GM18498 (cell line): ENCODE results near the gene CNOT9.
A peak's percentile ranks its signal among the peaks of the same experiment; 100 is the strongest.

Experiments used
- ATAC-seq: cut with Tn5 transposase; IDR thresholded peaks from one replicate; pipeline ENCODE4 v1.9.1; 2021; ENCODE audit warnings: mild to moderate bottlenecking, moderate library complexity; ENCODE audit not compliant: unreplicated experiment

Gene CNOT9

DNA sequence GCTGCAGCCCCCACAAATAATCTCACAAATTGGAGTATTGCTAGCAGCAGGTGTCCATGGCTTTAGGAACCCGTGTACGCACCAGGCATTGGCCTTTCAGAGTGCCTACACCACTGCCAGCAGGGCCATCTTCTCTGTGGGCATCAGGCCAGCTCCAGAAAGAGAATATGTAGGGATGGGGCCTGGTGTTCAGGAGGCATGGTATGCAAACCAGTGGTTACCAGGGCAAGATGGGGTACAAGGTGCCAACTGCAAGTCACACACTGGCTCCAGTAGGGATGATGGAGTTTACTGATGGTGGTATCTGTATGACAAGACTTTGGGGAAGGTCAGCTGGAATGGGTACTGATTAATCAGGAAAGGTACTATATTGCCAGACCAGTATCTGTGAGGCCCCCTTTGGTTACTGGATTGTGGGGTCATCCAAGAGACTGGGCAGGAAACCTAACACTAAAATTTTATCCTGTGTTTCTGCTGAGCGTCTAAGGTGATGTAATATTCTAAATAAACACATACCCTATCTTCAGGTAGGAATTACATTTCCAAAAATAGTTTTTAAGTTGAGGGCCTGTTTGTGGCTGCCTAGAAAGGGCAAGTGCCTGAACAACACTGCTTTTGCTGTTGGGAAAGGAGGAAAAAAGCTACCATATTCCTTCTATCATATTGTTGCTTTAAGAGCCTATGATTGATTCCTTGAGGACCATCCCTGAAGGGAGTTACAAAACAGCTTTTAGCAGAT lies 9.0 kb downstream of the CNOT9 start:
- ATAC-seq: no peak

DNA sequence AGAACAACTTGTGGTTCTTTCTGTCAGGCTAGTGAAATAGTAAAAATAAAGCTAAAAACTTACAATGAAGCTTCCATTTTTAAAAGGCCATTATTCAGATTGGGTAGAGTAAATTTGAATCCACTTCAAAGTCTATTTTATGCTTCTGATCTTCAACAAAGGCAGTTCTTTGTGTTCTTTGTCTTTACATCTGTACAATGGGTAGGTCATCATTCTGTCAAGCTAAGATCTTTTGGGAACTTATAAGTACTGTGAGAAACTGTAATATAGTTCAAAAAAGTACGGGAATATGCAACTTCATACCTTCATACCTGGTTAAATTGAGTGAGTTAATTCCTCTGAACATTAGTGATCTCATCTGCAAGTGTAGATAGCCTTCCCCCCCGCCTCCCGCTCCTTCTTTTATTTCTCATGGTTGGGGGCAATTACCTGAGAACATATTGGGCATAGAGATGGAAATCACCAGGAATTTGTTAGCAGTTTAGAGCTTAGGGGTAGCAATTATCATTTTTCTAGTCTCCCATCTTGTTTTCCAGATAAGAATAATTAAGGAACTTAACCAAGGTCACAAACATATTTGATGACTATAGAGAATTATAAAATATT lies 9.7 kb downstream of the CNOT9 start:
- ATAC-seq: no peak

DNA sequence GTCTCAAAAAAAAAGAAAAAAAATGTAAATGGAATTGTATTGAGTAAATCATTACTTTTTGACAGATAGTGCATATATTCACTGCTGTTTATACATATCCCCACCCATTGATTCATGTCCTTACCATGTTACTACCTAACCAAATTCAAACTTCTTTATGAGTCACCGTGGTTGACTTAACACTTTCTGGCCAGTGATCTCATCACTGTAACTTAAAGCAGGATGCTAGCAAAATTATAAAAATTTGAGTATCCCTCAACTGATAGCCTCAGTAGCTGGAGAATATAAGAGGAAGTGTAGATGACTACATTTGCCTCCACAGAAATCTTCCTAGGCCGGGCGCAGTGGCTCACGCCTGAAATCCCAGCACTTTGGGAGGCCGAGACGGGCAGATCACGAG lies 13.4 kb downstream of the CNOT9 start:
- ATAC-seq: peak; percentile 72

DNA sequence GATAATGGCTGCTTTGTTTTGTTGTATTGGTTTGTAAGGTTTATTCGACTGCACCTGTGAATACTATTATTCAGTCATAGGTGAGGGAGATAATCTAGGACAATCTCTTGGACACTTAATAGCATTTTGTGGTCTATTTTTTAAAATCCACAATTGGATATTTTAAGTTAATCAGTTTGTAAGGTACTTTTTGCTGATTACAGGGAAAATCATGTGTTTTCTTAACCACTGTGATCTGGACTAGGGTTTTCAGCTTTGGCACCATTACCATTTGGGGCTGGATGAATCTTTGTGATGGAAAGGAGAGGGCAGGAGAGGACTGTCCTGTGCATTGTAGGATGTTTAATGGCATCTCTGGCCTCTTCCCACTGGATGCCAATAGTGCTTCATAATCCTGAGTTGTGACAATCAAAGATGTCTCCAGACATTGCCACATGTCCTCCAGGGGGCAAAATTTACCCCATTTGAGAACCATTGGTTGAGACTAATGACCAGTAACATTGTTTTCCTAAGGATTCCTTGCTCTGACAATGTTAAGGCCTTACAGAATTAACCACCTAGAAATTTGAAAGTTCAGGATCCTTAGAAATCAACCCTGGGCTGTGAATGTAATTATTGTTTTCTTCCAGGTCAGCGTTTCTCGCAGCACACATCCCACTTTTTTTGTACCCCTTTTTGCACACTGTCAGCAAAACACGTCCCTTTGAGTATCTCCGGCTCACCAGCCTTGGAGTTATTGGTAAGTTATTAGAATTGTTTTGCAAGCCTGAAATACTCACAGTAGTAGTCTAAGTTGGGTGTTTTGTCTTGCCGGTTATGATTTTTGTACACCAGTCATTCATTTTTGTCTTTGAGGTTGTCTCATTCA lies 15.6 kb downstream of the CNOT9 start:
- no peak for ATAC-seq

DNA sequence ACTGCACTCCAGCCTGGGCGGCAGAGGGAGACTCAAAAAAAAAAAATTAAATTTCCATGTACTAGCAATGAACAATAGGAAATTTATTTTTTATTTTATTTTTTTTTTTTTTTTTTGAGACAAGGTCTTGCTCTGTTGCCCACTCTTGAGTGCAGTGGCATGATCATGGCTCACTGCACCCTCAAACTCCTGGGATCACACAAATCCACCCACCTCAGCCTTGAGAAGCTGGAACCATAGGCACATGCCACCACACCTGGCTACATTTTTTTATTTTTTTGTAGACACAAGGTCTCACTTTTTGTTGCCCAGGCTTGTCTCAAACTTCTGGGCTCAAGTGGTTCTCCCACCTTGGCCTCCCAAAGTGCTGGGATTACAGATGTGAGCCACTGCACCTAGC lies 16.9 kb downstream of the CNOT9 start:
- no peak for ATAC-seq

DNA sequence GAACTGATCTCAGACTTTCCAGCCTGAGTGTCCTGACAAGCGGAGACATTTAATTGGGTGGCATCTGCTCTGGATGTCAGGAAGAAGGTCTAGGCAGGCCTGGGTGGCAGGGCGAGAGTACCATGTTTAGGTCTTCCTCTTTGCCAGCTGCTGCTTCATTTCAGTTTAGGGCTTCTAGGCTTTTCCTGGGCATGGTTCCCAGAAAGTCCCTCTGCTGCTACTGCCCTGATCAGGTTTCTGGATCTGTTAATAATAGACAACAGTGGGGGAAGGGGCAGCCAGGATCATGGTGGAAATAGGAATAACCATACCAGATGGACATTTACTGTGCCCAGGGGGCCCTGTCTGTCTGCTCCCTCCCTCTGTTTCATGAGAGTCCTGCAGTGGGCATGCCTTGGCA lies 36.8 kb downstream of the CNOT9 start:
- ATAC-seq: no peak

DNA sequence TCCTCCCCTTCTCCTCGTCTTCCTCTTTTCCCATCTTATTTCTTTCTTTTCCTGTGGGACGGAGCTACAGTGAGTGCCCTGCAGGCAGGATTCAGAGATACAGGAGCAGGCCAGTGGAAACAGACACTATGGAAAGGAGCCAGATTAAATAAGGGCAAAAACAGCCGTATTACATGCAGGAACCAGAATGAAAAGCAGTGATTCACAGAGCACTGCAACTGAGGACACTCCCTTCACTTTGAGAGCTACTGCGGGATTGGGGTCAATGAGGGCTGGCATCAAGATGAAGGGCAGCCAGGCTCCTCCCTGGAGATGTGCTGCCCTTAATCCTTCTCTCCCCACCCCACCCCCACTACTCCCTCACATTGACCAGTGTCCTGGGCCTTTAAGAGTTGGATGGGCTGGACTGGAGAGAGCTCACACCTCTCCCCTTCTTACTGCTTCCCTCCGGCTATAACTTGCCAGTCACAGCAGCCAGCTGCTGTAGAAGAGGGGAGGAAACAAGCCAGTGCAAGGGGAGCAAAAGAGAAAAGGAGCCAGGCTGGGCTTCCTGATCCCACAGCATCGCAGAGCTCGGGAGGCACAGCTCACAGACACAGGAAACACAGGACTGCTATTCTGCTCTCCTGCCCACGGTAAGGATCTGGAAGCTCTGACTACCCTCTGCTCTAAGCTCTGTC lies 38.9 kb downstream of the CNOT9 start, which contains the start of gene PLCD4:
TSS of gene PLCD4 (plus strand) at position 464 of the 680 bp plus-strand sequence. CDS start 7,841 bp downstream, outside the sequence.
- ATAC-seq: no peak

DNA sequence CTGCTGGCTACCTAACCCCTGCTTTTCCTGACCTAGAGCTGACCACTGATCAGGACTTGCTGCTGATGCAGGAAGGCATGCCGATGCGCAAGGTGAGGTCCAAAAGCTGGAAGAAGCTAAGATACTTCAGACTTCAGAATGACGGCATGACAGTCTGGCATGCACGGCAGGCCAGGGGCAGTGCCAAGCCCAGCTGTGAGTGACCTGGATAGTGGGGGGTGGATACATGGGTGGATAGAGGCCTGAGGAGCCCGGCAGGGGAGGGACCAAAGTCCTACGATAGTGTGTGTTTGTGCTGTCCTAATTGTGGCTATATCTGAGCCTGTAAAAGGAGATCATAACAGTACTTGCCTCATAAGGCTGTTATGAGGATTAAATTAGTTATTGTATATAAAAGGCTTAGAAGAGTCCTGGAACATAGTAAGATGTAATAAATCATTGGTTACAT lies 47.3 kb downstream of the CNOT9 start:
- ATAC-seq: no peak

DNA sequence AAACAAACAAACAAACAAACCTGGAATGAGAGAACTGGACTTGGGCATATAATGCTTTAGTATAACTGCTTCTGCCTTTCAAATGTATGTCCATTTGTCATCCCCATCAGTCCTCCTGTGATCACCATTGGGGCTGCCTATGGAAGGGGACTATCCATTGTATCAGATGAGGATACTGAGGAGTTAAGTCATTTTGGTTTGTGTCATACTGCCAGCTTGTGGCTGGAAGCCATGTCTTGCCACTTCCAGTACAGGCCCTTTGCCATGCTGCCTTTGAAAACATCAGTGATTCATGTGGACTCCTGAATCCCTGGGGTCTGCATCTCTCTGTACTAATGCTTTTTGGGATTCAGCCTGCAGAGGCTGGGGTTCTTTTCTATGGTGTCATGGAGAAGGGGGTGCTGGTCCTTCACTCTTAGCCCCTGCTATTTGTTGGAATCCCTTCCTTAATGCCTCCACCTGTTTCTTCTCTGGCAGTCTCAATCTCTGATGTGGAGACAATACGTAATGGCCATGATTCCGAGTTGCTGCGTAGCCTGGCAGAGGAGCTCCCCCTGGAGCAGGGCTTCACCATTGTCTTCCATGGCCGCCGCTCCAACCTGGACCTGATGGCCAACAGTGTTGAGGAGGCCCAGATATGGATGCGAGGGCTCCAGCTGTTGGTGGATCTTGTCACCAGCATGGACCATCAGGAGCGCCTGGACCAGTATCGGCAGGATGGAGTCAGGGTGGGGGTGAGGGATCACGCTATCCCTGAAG lies 49.6 kb downstream of the CNOT9 start:
- no peak for ATAC-seq

DNA sequence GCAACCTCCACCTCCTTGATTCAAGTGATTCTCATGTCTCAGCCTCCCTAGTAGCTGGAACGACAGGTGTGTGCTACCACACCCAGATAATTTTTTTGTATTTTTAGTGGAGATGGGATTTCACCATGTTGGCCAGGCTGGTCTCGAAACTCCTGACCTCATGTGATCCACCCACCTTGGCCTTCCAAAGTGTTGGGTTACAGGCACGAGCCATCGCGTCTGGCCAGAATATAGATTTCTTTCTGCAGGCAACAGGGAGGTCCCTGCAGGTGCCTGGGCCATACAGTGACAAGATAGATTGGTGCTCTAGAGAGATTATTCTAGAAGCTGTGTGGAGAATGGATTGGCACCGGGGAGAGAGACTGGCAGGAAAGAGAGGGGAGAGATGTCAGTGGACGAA lies 52.4 kb downstream of the CNOT9 start:
- no peak for ATAC-seq

DNA sequence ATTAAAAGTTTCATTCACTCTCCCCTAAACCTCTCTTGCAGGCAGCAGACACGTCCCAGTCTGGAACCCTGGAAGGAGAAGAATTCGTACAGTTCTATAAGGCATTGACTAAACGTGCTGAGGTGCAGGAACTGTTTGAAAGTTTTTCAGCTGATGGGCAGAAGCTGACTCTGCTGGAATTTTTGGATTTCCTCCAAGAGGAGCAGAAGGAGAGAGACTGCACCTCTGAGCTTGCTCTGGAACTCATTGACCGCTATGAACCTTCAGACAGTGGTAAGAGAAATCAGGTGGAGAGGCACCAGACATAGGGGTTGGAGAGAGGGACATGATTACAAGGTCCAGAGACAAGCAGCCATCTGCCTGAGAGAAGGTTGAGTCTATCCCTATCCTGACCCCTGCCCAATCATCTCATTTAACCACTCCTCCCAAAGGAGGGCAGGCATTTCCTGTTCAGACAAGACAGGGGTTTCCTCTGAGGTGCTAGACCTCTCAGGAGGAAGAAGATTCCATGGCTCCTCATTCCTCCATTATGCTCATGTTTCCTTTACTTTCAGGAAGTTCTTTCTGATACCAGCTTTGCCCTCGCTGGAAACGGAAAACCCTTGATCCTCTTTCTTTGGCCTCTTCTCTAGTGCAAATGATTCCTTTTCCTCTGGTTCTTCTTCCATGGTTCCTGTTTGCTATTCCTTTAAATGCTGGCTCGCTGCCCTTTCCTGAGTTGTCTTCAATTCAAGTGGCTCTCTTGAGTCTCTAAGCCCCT lies 54.1 kb downstream of the CNOT9 start:
- no peak for ATAC-seq

DNA sequence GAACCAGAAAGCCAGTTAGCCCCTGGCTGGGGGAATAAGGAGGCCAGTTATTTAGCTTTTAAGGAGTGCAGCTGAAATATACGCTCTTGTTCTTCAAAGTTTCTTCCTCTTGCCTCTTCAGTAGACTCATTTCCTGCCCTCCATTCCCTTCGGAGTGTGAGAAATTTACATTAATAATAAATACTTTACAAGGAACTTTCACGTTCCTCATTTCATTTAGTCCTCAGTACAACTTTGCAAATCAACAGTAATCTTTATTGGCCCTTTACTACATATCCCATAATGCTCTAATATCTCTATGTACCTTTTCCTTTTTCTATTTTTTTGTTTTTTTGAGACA lies 54.7 kb downstream of the CNOT9 start:
- ATAC-seq: no peak

DNA sequence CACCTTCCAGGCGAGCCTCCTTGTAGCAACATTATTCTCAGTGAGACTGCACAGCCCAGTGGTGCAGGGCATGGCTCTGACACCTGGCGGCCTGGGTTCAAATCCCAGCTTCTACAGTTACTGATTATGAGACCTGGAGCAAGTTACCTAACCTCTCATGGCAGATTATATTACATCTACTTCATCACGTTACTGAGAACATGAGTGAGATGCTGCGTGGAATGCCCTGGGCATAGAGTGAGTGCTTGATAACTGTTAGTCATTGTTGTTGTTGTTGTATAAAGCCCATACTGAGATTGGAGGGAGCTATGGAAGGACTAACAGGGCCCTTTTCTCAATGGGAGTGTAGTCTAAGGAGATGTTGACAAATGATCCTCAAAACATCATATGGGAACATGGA lies 57.7 kb downstream of the CNOT9 start:
- ATAC-seq: no peak

DNA sequence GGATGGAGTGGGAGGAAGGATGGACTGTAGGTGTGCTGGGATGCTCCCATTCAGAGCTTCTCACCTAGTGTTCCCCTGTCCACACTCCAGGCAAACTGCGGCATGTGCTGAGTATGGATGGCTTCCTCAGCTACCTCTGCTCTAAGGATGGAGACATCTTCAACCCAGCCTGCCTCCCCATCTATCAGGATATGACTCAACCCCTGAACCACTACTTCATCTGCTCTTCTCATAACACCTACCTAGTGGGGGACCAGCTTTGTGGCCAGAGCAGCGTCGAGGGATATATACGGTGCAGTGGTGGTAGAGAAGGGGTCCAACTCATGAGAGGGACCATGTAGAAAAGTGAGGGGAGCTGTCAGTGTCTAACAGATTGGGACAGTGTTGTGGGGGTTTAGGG lies 59.3 kb downstream of the CNOT9 start:
- no peak for ATAC-seq

DNA sequence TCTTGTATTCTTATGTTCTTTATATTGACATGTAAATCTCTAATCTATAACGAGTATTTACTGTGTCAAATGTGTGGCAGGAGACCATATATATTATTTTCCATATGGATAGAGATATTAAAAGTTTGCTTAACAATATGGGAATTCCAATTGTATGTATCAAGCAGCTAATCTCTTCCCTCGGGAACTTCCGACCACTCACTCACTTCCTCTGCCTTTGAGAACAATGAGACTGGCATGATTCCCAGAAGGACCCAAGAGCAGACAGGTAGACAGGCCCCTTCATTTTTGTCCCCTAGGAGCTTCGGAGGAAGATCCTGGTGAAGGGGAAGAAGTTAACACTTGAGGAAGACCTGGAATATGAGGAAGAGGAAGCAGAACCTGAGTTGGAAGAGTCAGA lies 63.2 kb downstream of the CNOT9 start:
- no peak for ATAC-seq

DNA sequence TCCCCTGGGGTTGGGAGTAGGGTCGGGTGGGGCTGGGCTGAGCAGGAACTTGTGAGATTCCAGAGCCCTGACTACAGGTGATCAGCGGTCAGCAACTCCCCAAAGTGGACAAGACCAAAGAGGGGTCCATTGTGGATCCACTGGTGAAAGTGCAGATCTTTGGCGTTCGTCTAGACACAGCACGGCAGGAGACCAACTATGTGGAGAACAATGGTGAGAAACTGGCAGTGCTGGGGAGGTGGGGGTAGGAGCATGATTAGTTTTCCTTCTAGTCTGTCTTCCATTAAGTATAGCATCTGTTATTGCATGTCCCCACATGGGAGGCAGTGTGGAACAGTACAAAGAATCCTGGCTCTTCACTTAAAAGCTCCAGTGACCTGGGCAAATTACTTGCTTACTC lies 67.1 kb downstream of the CNOT9 start:
- ATAC-seq: no peak

DNA sequence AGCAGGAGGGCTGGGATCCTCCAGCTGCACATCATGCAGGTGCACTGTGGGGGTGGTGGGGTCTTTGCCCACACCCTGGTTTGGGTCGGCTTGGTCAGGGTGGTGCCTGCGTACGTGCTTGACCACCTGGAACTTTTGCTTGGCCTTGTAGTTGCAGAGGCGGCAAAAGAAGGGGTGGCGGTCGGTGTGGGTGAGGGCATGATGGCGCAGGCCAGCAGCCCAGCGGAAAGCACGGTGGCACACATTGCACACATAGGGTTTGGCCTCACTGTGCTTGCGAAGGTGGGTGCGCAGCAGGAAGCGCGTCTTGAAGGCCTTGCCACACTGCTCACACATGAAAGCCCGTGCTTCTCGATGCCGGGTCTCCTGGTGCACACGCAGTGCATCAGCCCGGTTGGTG lies 69.7 kb downstream of the CNOT9 start:
- ATAC-seq: no peak

DNA sequence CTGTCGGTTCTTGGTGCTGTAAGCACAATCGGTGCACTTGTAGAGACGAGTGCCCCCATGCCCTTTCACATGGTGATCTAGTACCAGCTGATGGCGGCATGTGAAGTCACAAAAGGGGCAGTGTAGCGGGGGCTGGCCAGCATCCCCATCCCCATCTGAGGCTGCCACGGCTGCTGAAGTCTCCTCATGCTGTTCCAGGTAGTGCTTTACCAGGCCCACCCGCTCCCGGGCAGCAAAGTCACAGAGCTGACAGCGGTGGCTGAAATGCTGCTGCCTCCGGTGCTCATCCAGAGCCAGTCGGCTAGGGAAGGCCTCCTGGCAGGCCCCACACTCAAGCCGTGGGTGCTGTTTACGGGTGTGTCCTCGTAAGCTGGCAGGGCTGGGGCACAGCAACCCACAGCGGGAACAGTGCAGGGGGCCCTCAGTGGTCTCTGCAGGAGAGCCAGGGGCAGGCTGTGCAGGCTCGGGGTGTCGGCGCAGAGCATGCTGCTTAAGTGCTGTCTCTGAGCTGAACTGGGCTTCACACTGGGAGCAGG lies 73.5 kb downstream of the CNOT9 start:
- no peak for ATAC-seq

DNA sequence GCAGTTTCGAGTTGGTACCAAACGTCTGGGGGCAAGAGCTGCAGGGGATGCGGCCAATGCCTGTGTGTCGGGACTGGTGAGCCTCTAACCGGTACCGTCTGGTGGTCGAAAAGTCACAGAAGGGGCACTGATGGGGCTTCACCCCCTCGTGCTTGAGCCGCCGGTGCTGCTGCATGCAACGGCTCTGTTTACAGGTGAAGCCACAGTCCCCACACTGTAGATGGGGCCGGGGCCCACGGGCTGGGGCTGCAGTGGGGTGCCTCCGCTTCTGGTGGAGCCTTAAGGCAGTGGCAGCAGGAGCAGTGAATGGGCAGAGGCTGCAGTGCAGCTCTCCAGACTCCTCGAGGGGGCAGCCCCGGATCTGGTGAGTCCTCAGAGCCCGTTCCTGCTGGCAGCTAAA lies 74.1 kb downstream of the CNOT9 start:
- no peak for ATAC-seq
